NB4 (cell line): ENCODE measurements around the gene USP53.
"Not testable (repeated sequence)": the region's sequence is repeated elsewhere in the genome, so short reads cannot be mapped to it uniquely, and the experiment has no call there.

ENCODE experiments used
- DNase-seq: peaks from one replicate; pipeline ENCODE4 v3.0.0; 2010; ENCODE audit warnings: low read depth
- H3K4me3 ChIP-seq: one replicate; pipeline ENCODE4 v1.5.1; 2011; ENCODE audit warnings: mild to moderate bottlenecking, low read depth, low read length, moderate library complexity
- CTCF ChIP-seq: IDR thresholded peaks from one replicate; pipeline ENCODE4 v1.5.1; 2012; ENCODE audit warnings: low read depth, low read length
- MAX ChIP-seq: IDR thresholded peaks from 2 replicates; pipeline ENCODE4 v1.6.1; 2011; ENCODE audit warnings: low read depth, low read length
- MYC ChIP-seq: IDR thresholded peaks from 2 replicates; pipeline ENCODE4 v1.6.1; 2011; ENCODE audit warnings: low read depth, low read length
- POLR2A ChIP-seq: IDR thresholded peaks from 2 replicates; pipeline ENCODE4 v1.6.1; 2011; ENCODE audit warnings: mild to moderate bottlenecking; ENCODE audit not compliant: insufficient read length; ENCODE audit errors: extremely low read depth

USP53 gene

DNA sequence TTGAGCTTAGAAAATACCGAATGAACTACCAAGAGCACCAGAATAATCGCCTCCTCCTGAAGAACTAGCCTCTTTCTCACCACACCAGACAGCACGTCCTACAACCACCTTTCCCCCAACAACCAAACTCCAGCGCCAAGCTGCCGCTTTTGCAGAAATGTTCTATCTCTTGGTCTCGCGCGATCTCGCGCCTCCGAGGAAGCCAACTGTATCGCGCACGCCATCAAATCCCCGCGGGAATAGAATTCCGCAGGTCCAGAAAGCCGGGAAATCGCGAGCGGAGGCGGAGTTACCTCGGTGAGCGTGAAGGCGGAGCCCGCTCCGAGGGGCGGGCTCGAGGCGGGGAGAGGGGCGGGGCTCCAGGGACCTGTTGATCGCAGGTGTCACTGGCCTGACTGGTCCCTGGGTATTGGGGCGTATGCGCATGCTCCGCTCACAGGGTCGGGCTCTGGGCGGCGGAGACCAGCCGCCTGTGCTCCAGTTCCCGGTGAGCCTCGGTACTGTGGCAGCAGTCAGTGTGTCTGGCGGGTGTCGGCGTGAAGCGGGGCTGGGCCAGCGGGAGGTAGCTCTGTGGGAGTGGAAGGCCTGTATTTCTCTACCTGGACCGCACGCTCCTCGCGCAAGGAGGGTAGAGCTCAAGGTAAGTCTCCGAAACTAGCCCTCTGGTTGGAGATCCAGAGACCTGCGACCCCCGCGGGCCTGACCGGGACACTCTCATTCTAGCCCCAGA is at the start of gene USP53:
TSS of gene USP53 (plus strand) at position 480 of the 730 bp plus-strand sequence. CDS start 27,047 bp downstream, outside the sequence.
- no peak for TF ChIP-seq CTCF
- TF ChIP-seq POLR2A = peak; percentile 77
- TF ChIP-seq MYC = no peak; the same call in 1 of the 2 replicates
- peak; percentile 18; the same call in 1 of the 2 replicates for TF ChIP-seq MAX
- H3K4me3 ChIP-seq = peak within 1 kb of the TSS; percentile 95
- peak; percentile 96 for DNase-seq

DNA sequence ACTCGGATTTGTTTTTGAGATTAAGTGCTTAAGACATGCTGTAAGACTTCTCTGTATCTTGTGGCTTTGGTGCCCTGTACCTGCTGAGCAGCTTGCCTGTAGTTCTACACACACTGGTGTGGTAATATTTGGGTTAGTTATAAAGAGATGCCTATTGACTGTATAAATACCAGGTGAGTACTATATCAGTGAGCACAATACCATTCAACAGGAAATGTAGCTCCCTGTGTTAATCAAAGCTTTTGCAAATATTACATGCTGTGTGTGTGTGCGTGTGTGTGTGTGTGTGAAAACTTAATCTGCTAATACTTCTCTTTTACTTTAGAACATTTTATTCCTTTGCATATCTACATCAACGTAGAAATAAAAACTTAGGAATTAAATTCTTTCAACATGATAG is 46.7 kb upstream of the USP53 start:
- H3K4me3 ChIP-seq = no peak overlapping the region
- no peak for DNase-seq
- TF ChIP-seq POLR2A (no peak), MAX (no peak), MYC (no peak), CTCF (no peak)

GRCh38 chr4:119170195-119170594 is 42.3 kb upstream of the USP53 start:
- H3K4me3 ChIP-seq = no peak overlapping the region
- DNase-seq = no peak
- TF ChIP-seq CTCF (no peak), MYC (no peak), POLR2A (no peak), MAX (no peak)

DNA sequence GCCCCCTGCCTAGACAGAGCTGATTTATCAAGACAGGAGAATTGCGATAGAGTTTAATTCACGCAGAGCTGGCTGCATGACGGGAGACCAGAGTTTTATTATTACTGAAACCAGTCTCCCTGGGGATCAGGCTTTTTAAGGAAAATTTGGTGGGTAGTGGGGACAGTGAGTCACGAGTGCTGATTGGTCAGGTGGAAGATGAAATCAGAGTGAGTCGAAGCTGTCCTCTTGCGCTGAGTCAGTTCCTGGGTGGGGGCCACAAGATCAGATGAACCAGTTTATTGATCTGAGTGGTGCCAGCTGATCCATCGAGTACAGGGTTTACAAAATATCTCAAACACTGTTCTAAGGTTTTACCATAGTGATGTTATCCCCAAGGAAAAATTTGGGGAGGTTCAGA is 40.3 kb upstream of the USP53 start:
- no peak overlapping the region for H3K4me3 ChIP-seq
- TF ChIP-seq MYC (no peak), MAX (no peak), POLR2A (no peak), CTCF (no peak)
- no peak for DNase-seq

GRCh38 chr4:119173729-119174361 is 38.7 kb upstream of the USP53 start:
- H3K4me3 ChIP-seq = not testable (repeated sequence)

GRCh38 chr4:119179011-119179410 is 33.5 kb upstream of the USP53 start:
- DNase-seq = no peak
- no peak overlapping the region for H3K4me3 ChIP-seq
- TF ChIP-seq CTCF (no peak), MAX (no peak), MYC (no peak), POLR2A (no peak)

More at GRCh38 chr4:119173729-119174361, 38.7 kb upstream of the USP53 start:
- not testable (repeated sequence) for DNase-seq
